Suppressor macrophage treated with lipopolysaccharide for 1 hour (primary cell): ENCODE measurements around the gene PPID.

Source experiments
- DNase-seq, 3 donors: peaks; one replicate each; pipeline ENCODE4 v3.0.0-alpha.2; 2020 to 2022

The PPID gene

DNA sequence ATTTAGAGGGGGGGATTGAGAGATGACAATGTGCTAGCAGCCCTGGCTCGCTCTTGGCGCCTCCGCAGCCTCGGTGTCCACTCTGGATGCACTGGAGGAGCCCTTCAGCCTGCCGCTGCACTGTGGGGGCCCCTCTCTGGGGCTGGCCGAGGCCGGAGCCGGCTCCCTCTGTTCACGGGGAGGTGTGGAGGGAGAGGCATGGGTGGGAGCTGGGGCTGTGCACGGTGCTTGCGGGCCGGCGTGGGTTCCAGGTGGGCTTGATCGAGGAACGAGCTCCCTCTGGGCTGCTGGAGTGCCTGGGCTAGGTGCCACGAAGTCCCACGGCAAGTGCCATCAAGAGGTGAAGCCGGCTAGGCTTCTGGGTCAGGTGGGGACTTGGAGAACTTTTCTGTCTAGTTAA lies 58.4 kb downstream of the PPID start:
- DNase-seq = no peak

DNA sequence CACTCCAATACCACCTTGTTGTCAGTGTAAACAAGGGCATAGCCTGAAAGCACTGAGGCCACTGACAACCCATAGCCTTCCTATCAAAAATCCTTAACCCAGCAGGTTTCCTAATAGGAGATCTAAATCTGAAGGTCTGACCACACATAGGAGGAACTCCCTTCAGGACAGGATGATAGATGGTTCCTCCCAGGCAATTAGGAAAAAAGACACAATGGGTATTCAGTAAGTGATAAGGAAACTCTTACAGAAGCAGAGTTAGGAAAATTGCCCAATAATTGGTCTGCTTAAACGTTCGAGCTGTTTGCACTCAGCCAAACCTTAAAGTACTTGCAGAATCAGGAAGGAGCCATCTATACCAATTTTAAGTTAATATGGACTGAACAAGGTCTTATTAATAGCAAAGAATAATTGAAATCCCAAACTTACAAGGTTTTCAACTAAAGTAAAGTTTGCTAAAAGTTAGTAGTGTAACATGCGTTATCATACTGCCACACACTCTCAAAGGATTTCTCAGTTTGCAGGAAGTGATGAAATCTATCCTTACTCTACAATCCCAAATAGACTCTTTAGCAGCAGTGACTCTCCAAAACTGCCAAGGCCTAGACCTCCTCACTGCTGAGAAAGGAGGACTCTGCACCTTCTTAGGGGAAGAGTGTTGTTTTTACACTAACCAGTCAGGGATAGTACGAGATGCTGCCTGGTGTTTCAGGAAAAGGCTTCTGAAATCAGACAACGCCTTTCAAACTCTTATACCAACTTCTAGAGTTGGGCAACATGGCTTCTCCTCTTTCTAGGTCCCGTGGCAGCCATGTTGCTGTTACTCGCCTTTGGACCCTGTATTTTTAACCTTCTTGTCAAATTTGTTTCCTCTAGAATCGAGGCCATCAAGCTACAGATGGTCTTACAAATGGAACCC lies 59.2 kb downstream of the PPID start:
- DNase-seq = peak; percentile 58 to 72 (median 65)

DNA sequence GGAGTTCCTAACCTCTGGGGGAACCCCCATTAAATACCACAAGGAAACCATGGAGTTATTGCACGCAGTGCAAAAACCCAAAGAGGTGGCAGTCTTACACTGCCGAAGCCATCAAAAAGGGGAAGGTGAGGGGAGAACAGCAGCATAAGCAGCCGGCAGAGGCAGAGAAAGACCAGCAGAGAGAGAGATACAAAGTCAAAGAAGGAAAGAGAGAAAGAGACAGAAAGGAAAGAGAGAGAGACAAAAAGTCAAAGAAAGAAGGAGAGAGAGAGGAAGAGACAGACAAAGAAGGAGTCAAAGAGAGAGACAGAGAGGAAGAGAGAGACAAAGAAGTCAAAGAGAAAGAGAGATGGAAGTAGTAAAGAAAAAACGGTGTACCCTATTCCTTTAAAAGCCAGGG lies 59.9 kb downstream of the PPID start:
- peak; percentile 63 to 76 (median 73) for DNase-seq
